H1 (cell line): Measurements from ENCODE around the gene RTN4RL1. TPM values are rescaled to one million over a fixed set of nuclear protein-coding genes. Genes with fewer than 3 reads are reported as not detected.

Source experiments
- CTCF ChIA-PET: fragments of 300-600 bp; sonication (Branson Sonifier 250); formaldehyde crosslinking; loops from one replicate; lab custom pipeline; 2021; ENCODE audit not compliant: partially characterized antibody; lab: Charles Lee
- POLR2A ChIA-PET: fragments of 300-600 bp; sonication (Branson Sonifier 250); formaldehyde crosslinking; loops from one replicate; lab custom pipeline; 2021; ENCODE audit warnings: inconsistent platforms; ENCODE audit not compliant: partially characterized antibody; lab: Charles Lee
- DNase-seq, 2 experiments: peaks; one replicate each; pipeline versions ENCODE4 v3.0.0 to v3.0.0-alpha.2; 2010 to 2022; ENCODE audit warnings: low spot score in 2 of 2, low read depth in 1 of 2, mixed read lengths in 1 of 2
- FAIRE-seq: peaks from 2 replicates; lab custom pipeline; 2011; peaks lifted over from hg19 to GRCh38; lab: Jason Lieb, UNC
- H2AFZ ChIP-seq: 2 replicates; pipeline ENCODE4 v1.8.1; 2012; ENCODE audit warnings: low read length, inconsistent platforms
- H2AK5ac ChIP-seq: 2 replicates; pipeline ENCODE4 v1.6.1; 2013; ENCODE audit warnings: low read depth, low read length
- H2BK120ac ChIP-seq: replicated peaks from 2 replicates; pipeline ENCODE3; 2013; ENCODE audit warnings: low read depth, low read length, inconsistent platforms
- H2BK12ac ChIP-seq: 2 replicates; pipeline ENCODE4 v1.6.1; 2013; ENCODE audit warnings: low read depth, low read length
- H2BK15ac ChIP-seq: 2 replicates; pipeline ENCODE4 v1.6.1; 2013; ENCODE audit warnings: low read length
- H2BK20ac ChIP-seq: 2 replicates; pipeline ENCODE4 v1.6.1; 2013; ENCODE audit warnings: low read length
- H2BK5ac ChIP-seq: 2 replicates; pipeline ENCODE4 v1.6.1; 2013; ENCODE audit warnings: low read depth, low read length
- H3K14ac ChIP-seq: 2 replicates; pipeline ENCODE4 v1.6.1; 2013; ENCODE audit warnings: inconsistent platforms; ENCODE audit not compliant: insufficient read length
- H3K18ac ChIP-seq: 2 replicates; pipeline ENCODE4 v1.6.1; 2013; ENCODE audit warnings: low read length; ENCODE audit errors: extremely low read depth
- H3K23ac ChIP-seq: 2 replicates; pipeline ENCODE4 v1.6.1; 2013; ENCODE audit warnings: inconsistent platforms; ENCODE audit not compliant: insufficient read length
- H3K23me2 ChIP-seq: 2 replicates; pipeline ENCODE4 v1.6.1; 2013; ENCODE audit warnings: low read depth, low read length
- H3K27ac ChIP-seq: 2 replicates; pipeline ENCODE4 v1.6.1; 2011; ENCODE audit warnings: low read depth, low read length, inconsistent platforms
- H3K27me3 ChIP-seq, 4 experiments: replicated peaks in 1 of 4; 1 replicate in 1 of 4; 2 replicates in 3 of 4; pipeline versions ENCODE4 v1.6.1 to v1.8.1; 2011 to 2013; ENCODE audit warnings: low read length in 3 of 4, mild to moderate bottlenecking in 3 of 4, inconsistent platforms in 2 of 4, mixed read lengths in 2 of 4, moderate library complexity in 1 of 4; ENCODE audit not compliant: control insufficient read depth in 3 of 4, insufficient read depth in 3 of 4; ENCODE audit errors: extremely low read depth in 1 of 4
- H3K36me3 ChIP-seq, 4 experiments: 2 replicates each; pipeline versions ENCODE4 v1.6.1 to v1.8.1; 2011 to 2013; ENCODE audit warnings: mild to moderate bottlenecking in 4 of 4, low read length in 3 of 4, moderate library complexity in 2 of 4, control low read depth in 1 of 4, inconsistent platforms in 1 of 4; ENCODE audit not compliant: insufficient read depth in 4 of 4, control insufficient read depth in 2 of 4
- H3K4ac ChIP-seq: replicated peaks from 2 replicates; pipeline ENCODE3; 2013; ENCODE audit warnings: low read length, low read depth, mixed read lengths, inconsistent platforms; ENCODE audit not compliant: insufficient read length
- H3K4me1 ChIP-seq, 4 experiments: replicated peaks in 1 of 4; 1 replicate in 1 of 4; 2 replicates in 3 of 4; pipeline versions ENCODE4 v1.6.1 to v1.8.1; 2011 to 2013; ENCODE audit warnings: low read length in 3 of 4, inconsistent platforms in 2 of 4, mixed read lengths in 1 of 4; ENCODE audit not compliant: insufficient read depth in 4 of 4, control insufficient read depth in 3 of 4
- H3K4me2 ChIP-seq, 2 experiments: 2 replicates each; pipeline versions ENCODE4 v1.6.1 to v1.8.1; 2011 to 2013; ENCODE audit warnings: low read depth in 2 of 2, low read length in 2 of 2, control low read depth in 1 of 2, inconsistent platforms in 1 of 2, mild to moderate bottlenecking in 1 of 2; ENCODE audit not compliant: insufficient read depth in 1 of 2
- H3K4me3 ChIP-seq, 4 experiments: fragments of 200-600, 300-600 bp in 1 of 4; sonication (generic), shearing (Covaris generic), sonication (Bioruptor Twin) in 1 of 4; 2 replicates each; pipeline versions ENCODE4 v1.5.1 to v1.8.1; 2011 to 2016; ENCODE audit warnings: low read length in 4 of 4, low read depth in 3 of 4, control low read depth in 2 of 4, inconsistent platforms in 2 of 4, mild to moderate bottlenecking in 2 of 4, mixed read lengths in 1 of 4, moderate library complexity in 1 of 4; ENCODE audit not compliant: insufficient read depth in 2 of 4; ENCODE audit errors: extremely low read depth in 1 of 4
- H3K56ac ChIP-seq: replicated peaks from 2 replicates; pipeline ENCODE3; 2013; ENCODE audit warnings: low read depth, mild to moderate bottlenecking, mixed read lengths, low read length, inconsistent platforms; ENCODE audit not compliant: insufficient read length
- H3K79me1 ChIP-seq: 2 replicates; pipeline ENCODE4 v1.6.1; 2013; ENCODE audit warnings: low read depth, low read length, control low read depth
- H3K79me2 ChIP-seq, 2 experiments: 2 replicates each; pipeline versions ENCODE4 v1.6.1 to v1.8.1; 2012 to 2013; ENCODE audit warnings: low read length in 2 of 2, mild to moderate bottlenecking in 2 of 2, inconsistent platforms in 1 of 2; ENCODE audit not compliant: insufficient read depth in 2 of 2, control insufficient read depth in 1 of 2
- H3K9ac ChIP-seq, 4 experiments: replicated peaks in 1 of 4; 1 replicate in 1 of 4; 2 replicates in 3 of 4; pipeline versions ENCODE4 v1.6.1 to v1.8.1; 2011 to 2013; ENCODE audit warnings: low read depth in 3 of 4, low read length in 3 of 4, control low read depth in 2 of 4, mild to moderate bottlenecking in 2 of 4, moderate library complexity in 2 of 4, inconsistent platforms in 1 of 4; ENCODE audit errors: extremely low read depth in 1 of 4
- H3K9me3 ChIP-seq, 2 experiments: 2 replicates each; pipeline versions ENCODE4 v1.6.1 to v1.8.1; 2012 to 2013; ENCODE audit warnings: mild to moderate bottlenecking in 2 of 2, moderate library complexity in 2 of 2, control low read depth in 1 of 2, inconsistent platforms in 1 of 2, low read depth in 1 of 2, low read length in 1 of 2, mixed read lengths in 1 of 2; ENCODE audit not compliant: insufficient read depth in 2 of 2
- H4K20me1 ChIP-seq, 2 experiments: replicated peaks in 1 of 2; 2 replicates each; pipeline versions ENCODE3 to v1.8.1; 2011 to 2013; ENCODE audit warnings: inconsistent platforms in 2 of 2, low read length in 2 of 2, mild to moderate bottlenecking in 1 of 2; ENCODE audit not compliant: insufficient read depth in 2 of 2, control insufficient read depth in 1 of 2
- H4K5ac ChIP-seq: 2 replicates; pipeline ENCODE4 v1.6.1; 2013; ENCODE audit warnings: low read length, low read depth, mixed read lengths, inconsistent platforms; ENCODE audit not compliant: insufficient read length
- H4K8ac ChIP-seq: 2 replicates; pipeline ENCODE4 v1.8.0; 2013; ENCODE audit warnings: mild to moderate bottlenecking, moderate library complexity, low read length, inconsistent platforms; ENCODE audit not compliant: insufficient read depth; ENCODE audit errors: extremely low read depth
- H4K91ac ChIP-seq: replicated peaks from 2 replicates; pipeline ENCODE3; 2013; ENCODE audit warnings: low read length, mixed read lengths, inconsistent platforms; ENCODE audit not compliant: insufficient read length
- CHD1 ChIP-seq: IDR thresholded peaks from 2 replicates; pipeline ENCODE4 v1.6.1; 2012; ENCODE audit warnings: low read depth, low read length, improper control_type of control experiment
- EZH2 ChIP-seq: fragments of 200-600 bp; sonication (generic); IDR thresholded peaks from 2 replicates; pipeline ENCODE4 v1.7.1; 2012; ENCODE audit warnings: low read depth, mild to moderate bottlenecking, moderate library complexity, low read length, inconsistent platforms; ENCODE audit not compliant: severe bottlenecking
- TEAD4 ChIP-seq: IDR thresholded peaks from 2 replicates; pipeline ENCODE4 v1.6.1; 2012; ENCODE audit warnings: low read depth, low read length, inconsistent platforms, mixed read lengths
- WGBS, 2 experiments: shearing (Covaris generic) in 1 of 2; methylation state at CpG; one replicate each; pipeline versions ENCODE4 v1.1.6 to v1.1.7; 2013 to 2015; ENCODE audit warnings: low lambda C conversion rate in 2 of 2, mixed read lengths in 2 of 2, inconsistent platforms in 1 of 2, low coverage in 1 of 2, missing lambda C conversion rate in 1 of 2; ENCODE audit not compliant: insufficient replicate concordance in 2 of 2, insufficient coverage in 1 of 2, insufficient read length in 1 of 2; ENCODE audit errors: extremely low coverage in 1 of 2, missing lambda C conversion rate in 1 of 2; 5-methylcytosine and 5-hydroxymethylcytosine counted together
- polyA plus RNA-seq, 7 experiments: library from polyadenylated mRNA; depleted of rRNA in 3 of 7; stranded (reverse) in 5 of 7; unstranded in 2 of 7; fragments of >200 nt in 5 of 7; fragments of 200-250 nt in 2 of 7; gene quantifications; 1 replicate in 5 of 7; 2 replicates in 1 of 7; 4 replicates in 1 of 7; pipeline versions ENCODE4 v1.2.1 to v1.2.3, GENCODE V29; 2011 to 2013; ENCODE audit warnings: missing spikeins in 2 of 7, mixed read lengths in 2 of 7
- total RNA-seq: library from RNA; stranded (reverse); fragmentation: NEBNext Ultra II Directional; extraction: Animal tissue kit (Norgen Biotek cat#: 25700); gene quantifications from 2 replicates; pipeline ENCODE4 v1.2.1, GENCODE V29; 2021

The RTN4RL1 gene
- total and polyA plus RNA-seq, 2 of the 8 experiments (the other 6 are each of a cell fraction or from before 2014, with no cell fraction given), result 0.09 TPM; not detected in 1

- H4K5ac ChIP-seq, result no peak overlapping the region
- no peaks in the 10 kb centered on the region for H3K79me1 ChIP-seq
- H2BK5ac ChIP-seq, result no peak overlapping the region
- H2AK5ac ChIP-seq, result no peak overlapping the region
- DNase-seq (no peak), FAIRE-seq (no peak)
- H3K9ac ChIP-seq, result no peak overlapping the region
- H3K79me2 ChIP-seq, result no peaks in the 10 kb centered on the region
- no peak overlapping the region for H2BK12ac ChIP-seq
- H3K23me2 ChIP-seq, result peaks cover 2% of the 10 kb centered on the region; the same call in 1 of the 2 replicates
- H2BK20ac ChIP-seq, result no peak overlapping the region
- no peak overlapping the region for H2AFZ ChIP-seq
- peaks cover 2 to 8% of the 10 kb centered on the region in 2 experiments for H4K20me1 ChIP-seq
- no peaks in the 10 kb centered on the region for H3K36me3 ChIP-seq
- TF ChIP-seq CHD1 (no peak), TEAD4 (peak; percentile 17; the same call in 1 of the 2 replicates), EZH2 (peak; percentile 2)
- 92% methylated on average over 8 of the region's 8 CpGs; no CpG with 5 or more reads in 1 of the 2 experiments for WGBS, 2 experiments
- H2BK15ac ChIP-seq, result no peak overlapping the region
- no peaks in the 10 kb centered on the region for H3K9me3 ChIP-seq
- H4K91ac ChIP-seq, result no peak overlapping the region
- H3K4me3 ChIP-seq, result no peak overlapping the region
- H4K8ac ChIP-seq, result no peak overlapping the region
- ChIA-PET POLR2A (no interaction called here), CTCF (interaction anchor here (0.7 to 1.8 kb wide), 5 partner anchors 21 to 135 kb away, joined by 3 to 6 read pairs (median 5); partner anchors contain the start of gene OVCA2)
- H2BK120ac ChIP-seq, result no peak overlapping the region
- peaks cover 40 to 72% (median 62%) of the 10 kb centered on the region in 4 experiments for H3K27me3 ChIP-seq
- H3K56ac ChIP-seq, result no peak overlapping the region
- no peak overlapping the region for H3K27ac ChIP-seq
- peaks cover 0 to 4% (median 3%) of the 10 kb centered on the region in 4 experiments; a peak in 3 of 7 replicates for H3K4me1 ChIP-seq
- no peak overlapping the region for H3K23ac ChIP-seq
- H3K14ac ChIP-seq, result no peak overlapping the region
- H3K18ac ChIP-seq, result no peak overlapping the region
- no peak overlapping the region for H3K4me2 ChIP-seq
- H3K4ac ChIP-seq, result no peak overlapping the region
Measured at GRCh38 chr17:1906662-1907101, 118.5 kb downstream of the RTN4RL1 start.
